GM21528 (cell line): Measurements from ENCODE around the gene ACAP2.
"Not testable (repeated sequence)": the region's sequence is repeated elsewhere in the genome, so short reads cannot be mapped to it uniquely, and the experiment has no call there.

Experiments used
- ATAC-seq: cut with Tn5 transposase; IDR thresholded peaks from one replicate; pipeline ENCODE4 v1.9.1; 2021; ENCODE audit warnings: mild to moderate bottlenecking, moderate library complexity; ENCODE audit not compliant: unreplicated experiment, low FRiP score

ACAP2 gene

DNA sequence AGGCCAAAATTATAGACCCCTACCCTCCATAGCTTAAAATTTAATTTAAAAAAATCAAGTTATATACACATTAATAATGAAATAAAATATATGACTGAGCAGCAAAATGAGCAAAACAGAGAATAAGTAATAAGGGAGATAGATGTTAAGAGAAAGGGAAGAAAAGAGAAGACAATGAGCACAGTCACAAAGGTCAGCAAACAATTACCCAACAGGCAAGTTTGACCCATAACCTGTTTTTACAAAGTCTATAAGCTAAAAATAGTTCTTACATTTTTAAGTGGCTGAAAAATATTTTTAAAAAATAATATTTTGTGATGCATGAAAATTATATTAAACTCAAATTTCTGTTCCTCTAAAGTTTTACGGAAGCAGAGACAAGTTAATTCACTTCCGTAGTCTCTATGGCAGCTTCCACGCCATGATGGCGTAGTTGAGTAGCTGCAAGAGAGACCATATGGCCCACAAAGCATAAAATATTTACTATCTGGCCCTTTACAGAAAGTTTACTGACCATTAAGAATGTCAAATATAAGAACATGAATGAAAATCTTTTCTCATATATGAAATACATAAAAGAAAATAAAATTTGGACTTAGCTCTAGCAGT lies 47.5 kb downstream of the ACAP2 start:
- ATAC-seq, result no peak

DNA sequence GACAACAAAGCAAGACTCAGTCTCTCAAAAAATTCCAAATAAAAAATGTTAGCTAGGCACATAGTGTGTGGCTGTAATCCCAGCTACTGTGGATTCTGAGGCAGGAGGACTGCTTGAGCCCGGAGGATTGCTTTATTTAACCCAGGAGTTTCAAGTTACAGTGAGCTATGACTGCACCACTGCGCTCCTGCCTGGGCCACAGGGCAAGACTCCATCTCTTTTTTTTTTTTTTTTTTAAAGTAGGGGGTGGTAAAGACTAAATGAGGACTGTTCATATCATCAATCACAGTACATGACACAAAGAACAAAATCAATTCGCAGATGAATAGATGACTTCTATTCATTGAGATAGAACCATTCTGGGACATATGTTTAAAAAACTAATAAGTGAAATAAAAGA lies 48.1 kb downstream of the ACAP2 start:
- ATAC-seq, result no peak

DNA sequence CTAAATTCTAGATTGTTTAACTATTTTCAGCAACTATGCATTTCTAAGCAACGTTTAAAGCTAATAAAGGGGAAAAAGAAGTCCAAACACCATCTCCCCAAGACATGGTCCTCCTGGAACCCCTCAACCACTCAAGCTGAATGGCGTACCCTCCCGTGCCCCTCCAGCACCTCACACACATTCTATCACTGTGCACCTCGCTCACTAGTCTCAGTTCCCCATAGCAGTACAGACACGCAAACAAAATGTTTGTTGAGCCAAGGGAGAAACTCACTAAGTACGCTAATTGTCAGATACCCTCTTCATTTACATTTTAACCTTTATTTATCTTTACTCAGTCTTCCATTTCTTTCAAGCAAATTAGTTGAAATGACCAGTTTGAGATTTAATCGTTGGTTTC lies 48.8 kb downstream of the ACAP2 start:
- peak; percentile 56 for ATAC-seq

DNA sequence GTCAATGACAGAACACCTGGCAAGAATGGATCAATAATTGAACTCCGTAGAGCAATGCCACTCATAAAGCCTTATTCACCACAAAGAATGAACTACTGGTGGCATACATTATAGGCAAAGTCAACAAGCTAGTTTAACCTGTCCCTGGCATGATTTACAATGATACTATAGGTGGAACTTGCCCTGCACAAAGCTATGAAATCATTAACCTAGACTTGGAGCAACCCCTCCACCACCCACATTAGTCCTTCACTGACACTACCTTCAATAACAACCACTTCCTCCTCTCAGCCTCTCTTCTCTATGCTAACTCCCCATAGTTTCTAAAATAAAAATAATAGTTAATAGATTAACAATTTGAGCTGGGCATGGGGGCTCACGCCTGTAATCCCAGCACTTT lies 54.4 kb downstream of the ACAP2 start:
- no peak for ATAC-seq

DNA sequence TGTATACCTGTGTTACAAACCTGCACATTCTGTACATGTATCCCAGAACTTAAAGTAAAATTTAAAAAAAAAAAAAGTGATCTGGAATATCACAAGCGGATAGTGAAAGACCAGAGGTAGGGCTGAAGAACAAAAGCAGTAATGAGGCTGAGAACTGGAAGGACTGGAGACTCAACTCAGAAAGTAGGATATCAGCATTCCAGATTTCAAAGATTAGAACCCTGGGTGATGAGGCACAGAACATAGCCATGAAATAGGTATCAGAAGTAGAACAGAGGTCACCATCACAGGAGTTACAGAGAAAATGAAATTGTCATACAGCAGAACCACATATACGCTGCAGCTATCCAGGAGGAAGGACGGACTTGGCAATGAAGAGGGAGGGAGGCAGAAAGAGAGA lies 56.1 kb downstream of the ACAP2 start:
- no peak for ATAC-seq

DNA sequence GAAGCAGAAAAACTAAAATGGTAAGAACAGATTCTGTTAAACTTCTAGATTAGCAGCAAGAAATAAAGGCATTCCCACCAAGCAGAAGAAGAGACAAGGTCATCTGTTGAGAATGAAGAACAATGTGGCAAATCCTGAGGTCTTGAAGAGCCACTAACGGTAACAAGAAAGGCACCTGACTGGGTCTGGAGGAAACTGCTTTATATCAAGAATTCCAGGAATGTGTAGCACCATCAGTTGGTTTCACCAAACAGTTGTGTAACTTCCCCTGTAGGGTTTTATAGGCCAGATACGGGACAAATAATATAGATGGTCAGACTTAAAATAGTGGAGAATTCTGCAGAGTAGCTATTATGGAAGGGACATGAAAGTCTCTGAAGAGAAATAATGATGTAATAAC lies 57.3 kb downstream of the ACAP2 start:
- ATAC-seq, result no peak

DNA sequence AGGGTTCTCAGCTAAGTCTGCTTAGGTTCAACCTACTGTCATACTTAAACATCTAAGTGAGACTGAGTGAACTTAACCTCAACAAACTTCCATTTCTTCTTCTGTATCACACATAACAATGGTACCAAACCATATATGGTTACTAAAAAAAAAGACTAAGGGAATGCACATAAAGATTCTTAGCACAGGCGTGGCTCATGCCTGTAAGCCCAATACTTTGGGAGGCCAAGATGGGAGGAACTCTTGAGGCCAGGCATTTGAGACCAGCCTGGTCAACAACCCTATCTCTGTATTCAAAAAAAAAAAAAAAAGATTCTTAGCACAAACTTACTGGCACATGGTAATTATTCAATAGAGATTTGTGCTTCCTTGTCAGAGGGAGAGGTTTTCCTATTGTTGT lies 57.9 kb downstream of the ACAP2 start:
- ATAC-seq, result no peak

DNA sequence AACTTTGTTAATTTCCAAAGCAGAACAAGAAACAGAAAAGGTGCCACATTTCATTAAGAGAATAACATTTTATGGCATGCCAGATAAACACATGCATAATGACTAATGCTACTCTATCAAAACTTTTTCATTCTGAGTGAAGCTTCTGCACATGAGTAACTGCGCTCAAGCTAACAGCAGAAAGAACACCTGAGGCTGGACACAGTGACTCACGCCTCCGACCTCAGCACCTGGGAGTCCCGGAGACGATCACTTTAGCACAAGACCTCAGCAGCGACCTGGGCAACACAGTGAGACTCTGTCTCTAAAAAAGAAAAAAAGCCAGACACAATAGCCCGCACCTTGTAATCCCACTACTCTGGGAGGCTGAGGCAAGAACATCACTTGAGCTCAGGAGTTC lies 70.6 kb downstream of the ACAP2 start:
- ATAC-seq, result no peak

DNA sequence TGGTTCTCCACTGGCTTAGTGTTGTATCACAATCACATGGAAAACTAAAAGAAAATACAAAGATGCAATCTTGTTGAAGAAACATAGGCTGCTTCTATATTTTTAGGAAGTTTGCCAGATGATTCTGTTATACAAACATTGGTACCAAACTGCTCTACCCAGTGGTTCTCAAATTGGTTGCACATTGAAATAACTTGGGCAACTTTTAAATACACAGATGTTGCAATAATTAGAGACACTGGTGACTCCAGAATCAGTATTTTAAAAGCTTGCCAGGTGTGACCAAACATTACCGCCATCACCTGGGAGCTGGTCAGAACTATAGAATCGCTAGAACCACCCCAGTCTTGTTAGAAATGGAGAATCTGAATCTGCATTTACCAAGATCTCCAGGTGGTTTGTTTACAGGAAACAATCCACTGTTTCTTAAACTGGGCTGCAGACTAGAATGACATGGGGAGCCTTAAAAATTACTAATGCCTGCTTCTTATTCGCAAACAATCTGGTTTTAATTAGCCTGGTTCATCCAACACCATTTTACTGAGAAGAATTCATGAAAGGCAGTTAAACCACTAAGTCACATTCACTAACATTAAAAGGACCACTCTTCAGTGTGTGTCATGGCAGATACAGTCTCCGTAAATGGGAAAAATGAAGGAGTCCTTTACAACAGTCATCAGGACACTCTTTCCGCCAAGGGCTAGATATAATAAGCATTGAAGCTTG lies 76.5 kb downstream of the ACAP2 start:
- ATAC-seq, result no peak

DNA sequence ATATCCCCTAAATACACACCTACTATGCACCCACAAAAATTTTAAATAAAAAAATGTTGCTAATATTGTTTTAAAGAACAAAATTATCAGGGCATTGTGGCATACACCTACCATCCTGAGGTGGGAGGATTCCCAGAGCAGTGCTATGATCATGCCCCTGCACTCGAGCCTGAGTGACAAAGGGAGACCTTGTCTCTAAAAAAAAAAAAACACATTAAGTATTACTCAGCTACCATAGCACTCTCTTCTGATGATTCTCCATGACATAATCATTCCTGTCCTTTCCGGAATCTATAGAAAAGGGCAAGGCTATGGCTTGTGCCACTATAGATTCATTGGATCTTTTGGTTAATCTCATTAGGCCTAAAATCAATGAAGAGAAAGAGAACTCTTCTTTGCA lies 77.4 kb downstream of the ACAP2 start:
- no peak for ATAC-seq

DNA sequence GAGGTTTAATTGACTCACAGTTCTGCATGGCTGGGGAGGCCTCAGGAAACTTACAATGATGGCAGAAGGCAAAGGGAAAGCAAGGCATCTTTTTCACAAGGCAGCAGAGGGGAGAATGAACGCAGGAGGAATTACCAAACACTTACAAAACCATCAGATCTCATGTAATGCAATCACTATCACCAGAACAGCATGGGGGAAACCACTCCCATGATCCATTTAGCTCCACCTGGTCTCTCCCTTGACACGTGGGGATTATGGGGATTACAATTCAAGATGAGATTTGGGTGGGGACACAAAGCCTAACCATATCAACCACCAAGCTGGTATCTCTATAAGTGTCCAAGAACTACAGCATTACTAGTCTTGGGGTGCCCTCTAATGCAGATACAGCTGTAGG lies 85.0 kb downstream of the ACAP2 start:
- not testable (repeated sequence) for ATAC-seq

DNA sequence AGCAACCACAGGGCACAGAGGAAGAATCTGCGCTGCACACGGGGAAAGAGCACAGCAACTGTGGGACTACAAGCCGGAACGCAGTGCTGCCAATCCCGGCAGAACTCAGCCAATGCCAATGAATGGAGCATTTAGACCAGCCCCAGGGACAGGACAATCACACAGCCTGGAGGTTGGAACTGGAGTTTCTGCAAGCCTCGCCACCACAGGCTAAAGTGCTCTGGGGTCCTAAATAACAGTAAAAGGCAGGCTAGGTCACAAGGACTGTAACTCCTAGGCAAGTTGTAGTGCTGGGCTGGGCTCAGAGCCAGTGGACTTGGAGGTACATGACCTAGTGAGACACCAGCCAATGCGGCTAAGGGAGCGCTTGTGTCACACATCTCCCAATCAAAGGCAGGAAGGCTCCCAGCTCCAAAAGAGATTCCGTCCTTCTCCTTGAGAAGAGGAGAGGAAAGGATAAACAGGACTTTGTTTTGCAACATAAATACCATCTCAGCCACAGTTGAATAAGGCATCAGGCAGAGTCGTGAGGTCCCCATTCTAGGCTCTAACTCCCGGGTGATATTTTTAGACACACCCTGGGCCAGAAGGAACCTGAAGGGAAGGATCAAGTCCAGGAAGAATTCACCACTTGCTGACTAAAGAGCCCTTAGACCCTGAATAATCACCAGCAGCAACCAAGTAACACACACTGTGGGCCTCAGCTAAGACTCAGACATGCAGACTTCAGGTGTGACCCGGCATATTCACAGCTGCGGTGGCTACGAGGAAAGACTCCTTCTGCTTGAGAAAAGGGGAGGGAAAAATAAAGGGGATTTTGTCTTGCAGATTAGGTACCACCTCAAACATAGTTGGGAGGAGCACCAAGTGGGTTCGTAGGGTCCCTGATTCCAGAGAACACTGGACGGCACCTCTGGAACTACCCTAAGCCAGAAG lies 86.4 kb downstream of the ACAP2 start:
- no peak for ATAC-seq

DNA sequence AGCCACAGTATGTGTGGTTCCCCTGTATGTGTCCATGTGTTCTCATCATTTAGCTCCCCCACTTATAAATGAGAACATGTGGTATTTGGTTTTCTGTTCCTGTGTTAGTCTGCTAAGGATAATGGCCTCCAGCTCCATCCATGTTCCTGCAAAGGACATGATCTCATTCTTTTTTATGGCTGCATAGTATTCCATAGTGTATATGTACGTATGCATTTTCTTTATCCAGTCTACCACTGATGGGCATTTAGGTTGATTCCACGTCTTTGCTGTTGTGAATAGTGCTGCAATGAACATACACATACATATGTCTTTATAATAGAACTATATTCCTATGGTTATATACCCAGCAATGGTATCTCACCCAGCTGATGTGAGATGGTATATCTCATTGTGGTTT lies 88.8 kb downstream of the ACAP2 start:
- ATAC-seq, result not testable (repeated sequence)

DNA sequence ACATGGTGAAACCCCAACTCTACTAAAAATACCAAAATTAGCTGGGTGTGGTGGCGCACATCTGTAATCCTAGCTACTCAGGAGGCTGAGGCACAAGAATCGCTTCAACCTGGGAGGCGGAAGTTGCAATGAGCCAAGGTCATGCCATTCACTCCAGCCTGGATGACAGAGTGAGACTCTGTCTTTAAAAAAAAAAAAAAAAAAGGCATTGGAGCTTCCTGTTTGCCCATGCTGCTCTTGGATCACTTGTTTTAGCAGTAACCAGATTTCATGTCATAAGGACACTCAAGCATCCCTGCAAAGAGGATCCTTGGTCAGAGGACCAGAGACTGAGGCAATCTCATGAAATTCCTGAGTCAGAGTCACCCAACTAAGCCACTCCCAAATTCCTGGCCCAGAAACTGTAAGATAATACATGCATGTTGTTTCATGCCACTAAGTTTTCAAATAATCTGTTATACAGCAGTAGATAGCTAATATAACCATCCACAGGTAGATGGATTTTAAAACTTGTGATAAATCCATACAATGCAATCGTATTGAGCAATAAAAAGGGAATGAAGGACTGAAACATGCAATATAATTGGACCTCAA lies 89.8 kb downstream of the ACAP2 start:
- ATAC-seq, result no peak

DNA sequence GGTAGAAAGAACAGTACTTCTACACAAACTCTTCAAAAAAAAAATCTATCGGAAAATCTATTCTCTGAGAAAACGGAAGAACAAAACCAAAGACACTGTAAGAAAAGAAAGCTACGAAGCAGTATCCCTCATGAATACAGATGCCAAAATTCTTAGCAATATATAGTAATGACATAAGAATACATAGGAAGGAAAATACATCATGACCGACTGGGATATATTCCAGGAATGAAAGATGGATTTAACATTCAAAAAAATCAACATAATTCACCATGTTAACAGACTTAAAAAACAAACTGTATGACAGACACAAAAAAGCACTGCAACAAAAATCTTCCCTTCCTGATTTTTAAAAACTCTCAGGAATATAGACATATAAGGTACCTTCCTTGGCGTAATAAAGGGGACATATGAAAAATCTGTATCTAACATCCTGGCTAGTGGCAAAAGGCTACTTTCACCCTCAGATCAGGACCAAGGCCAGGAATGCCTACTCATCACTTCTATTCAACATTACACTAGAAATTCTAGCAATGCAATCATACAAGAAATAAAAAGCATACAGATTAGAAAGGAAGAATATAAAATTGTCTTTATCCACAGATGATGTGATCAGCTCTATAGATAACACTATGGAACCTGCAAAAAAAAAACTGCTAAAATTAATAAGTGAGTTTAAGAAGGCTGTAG lies 94.2 kb downstream of the ACAP2 start:
- ATAC-seq, result no peak

DNA sequence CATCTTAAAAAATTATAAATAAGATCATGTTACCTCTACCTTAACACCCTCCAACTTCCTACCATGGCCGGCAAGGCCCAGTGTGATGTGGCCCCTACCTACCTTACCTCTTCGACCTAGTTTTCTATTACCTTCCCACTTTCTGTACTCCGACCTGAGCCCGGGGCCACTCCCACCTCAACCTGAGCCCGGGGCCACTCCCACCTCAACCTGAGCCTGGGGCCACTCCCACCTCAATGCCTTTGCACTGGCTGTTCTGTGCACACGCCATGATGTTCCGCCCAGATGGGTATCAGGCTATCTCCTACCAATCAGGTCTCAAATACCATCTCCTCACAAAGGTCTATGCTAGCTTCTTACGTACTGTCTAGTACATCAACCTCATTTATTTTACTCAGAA lies 105.1 kb downstream of the ACAP2 start:
- ATAC-seq, result no peak

DNA sequence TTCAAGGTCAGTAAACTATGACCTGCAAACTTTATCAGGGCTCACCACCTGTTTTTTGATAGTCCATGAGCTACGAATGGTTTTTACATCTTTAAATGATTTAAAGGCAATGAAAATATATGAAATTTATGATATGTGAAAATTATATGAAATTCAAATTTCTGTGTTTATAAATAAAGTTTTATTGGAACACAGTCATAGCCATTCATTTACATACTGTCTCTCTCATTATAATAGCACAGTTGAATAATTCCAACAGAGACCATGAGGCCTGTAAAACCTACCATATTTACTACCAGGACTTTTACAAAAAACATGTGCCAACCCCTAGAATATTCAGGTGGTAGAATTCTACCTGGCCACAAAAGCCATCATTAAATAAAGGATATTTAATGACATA lies 107.9 kb downstream of the ACAP2 start:
- ATAC-seq, result no peak

DNA sequence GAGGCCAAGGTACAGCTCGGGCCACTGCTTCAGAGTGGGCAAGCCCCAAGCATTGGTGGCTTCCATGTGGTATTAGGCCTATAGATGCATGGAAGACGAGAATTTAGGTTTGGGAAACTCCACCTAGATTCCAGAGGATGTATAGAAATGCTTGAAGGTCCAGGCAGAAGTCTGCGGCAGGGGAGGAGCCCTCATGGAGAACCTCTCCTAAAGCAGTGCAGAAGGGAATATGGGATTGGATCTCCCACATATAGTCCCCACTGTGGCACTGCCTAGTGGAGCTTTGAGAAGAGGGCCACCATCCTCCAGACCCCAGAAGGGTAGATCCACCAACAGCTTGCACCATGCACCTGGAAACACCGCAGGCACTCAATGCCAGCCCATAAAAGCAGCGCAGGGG lies 123.8 kb downstream of the ACAP2 start:
- ATAC-seq, result no peak

DNA sequence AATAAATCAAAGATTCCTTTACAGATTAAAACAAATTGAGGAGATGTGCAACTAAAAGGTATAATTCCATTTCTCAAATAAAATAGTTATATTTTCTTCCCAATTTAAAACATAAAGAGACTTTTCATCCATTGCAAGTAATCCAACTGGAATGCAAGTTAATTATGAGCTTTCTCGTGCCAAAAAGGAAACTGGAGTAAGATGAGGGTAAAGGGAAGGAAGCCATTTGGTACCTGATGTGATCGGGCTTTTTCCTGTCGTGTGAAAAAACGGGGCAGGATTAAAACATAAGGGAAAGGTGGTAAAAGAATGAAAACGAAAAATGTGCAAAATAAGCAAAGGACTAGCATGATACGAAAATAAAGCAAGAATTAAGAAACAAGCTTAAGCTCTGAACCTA lies 130.1 kb downstream of the ACAP2 start:
- no peak for ATAC-seq

DNA sequence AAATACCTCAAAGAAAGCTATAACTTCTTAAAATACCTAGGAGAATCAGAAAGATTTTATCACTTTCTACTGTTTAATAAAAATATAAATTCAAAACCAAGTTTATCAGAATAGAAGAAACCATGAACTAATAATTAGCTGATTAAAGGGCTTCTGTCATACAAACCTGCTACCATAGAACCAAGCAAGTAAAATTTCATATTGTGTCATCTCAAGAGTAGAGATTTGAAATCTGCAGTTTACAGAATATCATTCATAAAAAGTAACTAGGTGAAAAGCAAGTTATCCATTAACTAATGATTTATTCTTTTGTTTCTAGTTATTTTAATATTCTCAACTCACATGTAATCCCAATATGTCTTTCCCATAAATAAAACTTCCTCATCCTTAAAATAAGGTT lies 135.1 kb downstream of the ACAP2 start:
- no peak for ATAC-seq

DNA sequence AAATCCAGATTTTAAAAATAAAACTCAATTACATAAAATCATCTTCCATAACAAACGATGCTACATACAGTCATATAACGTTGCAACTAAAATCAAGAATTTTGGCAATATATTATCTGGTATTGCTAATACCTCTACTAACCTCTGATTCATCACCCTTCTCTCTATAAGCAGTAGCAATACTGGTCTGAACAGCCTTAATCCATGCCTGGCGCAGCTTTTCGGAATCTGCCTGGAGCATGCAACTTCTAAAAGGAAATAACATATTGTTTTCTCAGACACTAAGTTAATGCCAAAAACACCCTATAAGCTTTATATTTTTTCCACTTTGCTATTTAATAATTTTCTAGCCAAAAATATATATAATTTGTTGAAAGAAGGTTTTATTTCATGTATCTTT lies 136.5 kb downstream of the ACAP2 start:
- ATAC-seq, result no peak
